DOHH2 (cell line): ENCODE data around the gene MDGA2.

Source experiments
- CTCF ChIP-seq: fragments of 200-600 bp; sonication (generic); IDR thresholded peaks from one replicate; pipeline ENCODE4 v1.5.1; 2014; ENCODE audit warnings: antibody characterized with exemption, mild to moderate bottlenecking, low read depth, low read length; ENCODE audit not compliant: poor library complexity, severe bottlenecking
- EZH2phosphoT487 ChIP-seq: fragments of 200-600 bp; sonication (generic); IDR thresholded peaks from 2 replicates; pipeline ENCODE4 v1.6.1; 2017; ENCODE audit warnings: borderline replicate concordance, mild to moderate bottlenecking, antibody characterized with exemption, low read length, moderate library complexity, mixed read lengths

DNA sequence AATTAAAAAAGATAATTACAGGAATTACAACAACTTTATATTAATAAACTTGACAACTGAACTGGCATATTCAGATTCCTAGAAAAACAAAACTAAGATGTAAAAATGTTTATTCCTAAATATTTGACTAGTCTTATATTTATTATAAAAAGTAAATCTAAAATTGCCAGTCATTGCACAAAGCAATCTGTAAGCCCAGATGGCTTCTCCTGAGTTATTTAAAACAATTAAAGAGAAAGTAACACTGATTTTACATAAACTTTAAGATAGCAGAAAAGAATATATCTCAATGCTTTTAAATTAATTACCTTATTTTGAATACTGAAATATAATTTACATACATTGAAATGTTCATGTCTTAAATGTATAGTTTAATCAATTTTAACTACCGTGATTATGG lies 589.7 kb downstream of the MDGA2 start:
- TF ChIP-seq CTCF (no peak), EZH2phosphoT487 (no peak)
